GM12878 (cell line): ENCODE data around the gene RALGDS. TPM values are rescaled to one million over a fixed set of nuclear protein-coding genes. Genes with fewer than 3 reads are reported as not detected.

Experiments
- BCLAF1 ChIP-seq: fragments of 450-650 bp; IDR thresholded peaks from 2 replicates; pipeline ENCODE4 v1.6.1; 2017; ENCODE audit warnings: antibody characterized with exemption, mild to moderate bottlenecking, moderate library complexity
- CTCF ChIP-seq, 3 experiments: IDR thresholded peaks in 2 of 3; conservative IDR thresholded peaks in 1 of 3; 2 replicates each; pipeline ENCODE4 v1.5.1; 2011; ENCODE audit warnings: low read depth in 3 of 3, low read length in 3 of 3, mild to moderate bottlenecking in 3 of 3, control low read depth in 2 of 3, moderate library complexity in 2 of 3, inconsistent platforms in 1 of 3, mixed read lengths in 1 of 3; ENCODE audit not compliant: control insufficient read depth in 2 of 3, insufficient read depth in 1 of 3; ENCODE audit errors: extremely low read depth in 1 of 3
- IRF4 ChIP-seq: IDR thresholded peaks from 2 replicates; pipeline ENCODE4 v1.6.1; 2011; ENCODE audit warnings: low read depth, low read length
- KLF5 ChIP-seq: fragments of 450-650 bp; IDR thresholded peaks from 2 replicates; pipeline ENCODE4 v1.6.1; 2014; ENCODE audit warnings: mild to moderate bottlenecking; ENCODE audit not compliant: partially characterized antibody
- MYC ChIP-seq: IDR thresholded peaks from 2 replicates; pipeline ENCODE4 v1.6.1; 2011; ENCODE audit warnings: mild to moderate bottlenecking, low read length, moderate library complexity, inconsistent platforms; ENCODE audit not compliant: insufficient read depth, insufficient replicate concordance, insufficient read length, severe bottlenecking
- NFYA ChIP-seq: IDR thresholded peaks from 2 replicates; pipeline ENCODE4 v1.6.1; 2011; ENCODE audit warnings: low read depth, mild to moderate bottlenecking, low read length, improper control_type of control experiment, borderline replicate concordance
- NR2C2 ChIP-seq: IDR thresholded peaks from 2 replicates; pipeline ENCODE4 v1.6.1; 2011; ENCODE audit warnings: borderline replicate concordance, low read depth; ENCODE audit not compliant: control insufficient read depth, insufficient read length
- NR2F1 ChIP-seq: fragments of 450-650 bp; conservative IDR thresholded peaks from 2 replicates; pipeline ENCODE4 v1.6.1; 2017; ENCODE audit warnings: mild to moderate bottlenecking
- POU2F2 ChIP-seq: IDR thresholded peaks from 3 replicates; pipeline ENCODE4 v1.6.1; 2011; ENCODE audit warnings: low read depth, mild to moderate bottlenecking, low read length, borderline replicate concordance
- PRDM15 ChIP-seq: fragments of 450-650 bp; formaldehyde crosslinking; IDR thresholded peaks from 2 replicates; pipeline ENCODE4 v1.4.0; 2020; ENCODE audit warnings: mild to moderate bottlenecking, moderate library complexity
- RAD21 ChIP-seq: IDR thresholded peaks from 2 replicates; pipeline ENCODE4 v1.6.1; 2011; ENCODE audit warnings: mild to moderate bottlenecking, low read depth, low read length, moderate library complexity; ENCODE audit not compliant: insufficient read depth
- TCF3 ChIP-seq: IDR thresholded peaks from 2 replicates; pipeline ENCODE4 v1.6.1; 2012; ENCODE audit warnings: low read depth, mild to moderate bottlenecking, low read length, borderline replicate concordance; ENCODE audit not compliant: insufficient read depth
- TCF7 ChIP-seq: IDR thresholded peaks from 2 replicates; pipeline ENCODE4 v1.6.1; 2014; ENCODE audit warnings: antibody characterized with exemption, borderline replicate concordance
- YY1 ChIP-seq: IDR thresholded peaks from 2 replicates; pipeline ENCODE4 v1.6.1; 2011; ENCODE audit warnings: low read depth, mild to moderate bottlenecking, low read length
- ZNF217 ChIP-seq: fragments of 450-650 bp; IDR thresholded peaks from 2 replicates; pipeline ENCODE4 v1.6.1; 2017; ENCODE audit warnings: antibody characterized with exemption, mild to moderate bottlenecking
- polyA plus RNA-seq, 11 experiments: library from polyadenylated mRNA; depleted of rRNA in 4 of 11; unstranded in 6 of 11; stranded (reverse) in 5 of 11; fragments of >200 nt; fragmentation: Nextera tagmentation in 4 of 11; fragmentation: Illumina TruSeq in 1 of 11; extraction: Ambion mirVana in 4 of 11; extraction: Trizol in 1 of 11; gene quantifications; 1 replicate in 1 of 11; 2 replicates in 10 of 11; pipeline versions ENCODE4 v1.2.1 to v1.2.3, GENCODE V29; 2011 to 2016; ENCODE audit warnings: inconsistent platforms in 2 of 11, missing spikeins in 2 of 11, low read depth in 1 of 11
- total RNA-seq, 4 experiments: library from RNA; depleted of rRNA in 3 of 4; stranded (reverse); fragments of >200 nt in 3 of 4; fragmentation: Illumina TruSeq in 1 of 4; extraction: Trizol in 1 of 4; gene quantifications; 2 replicates each; pipeline versions ENCODE4 v1.2.1 to v1.2.3, GENCODE V29; 2013 to 2021
- TF ChIP-seq, protein P1 (sequence below): IDR thresholded peaks from 2 replicates; pipeline ENCODE4 v1.6.1; 2011; ENCODE audit warnings: borderline replicate concordance, low read depth, mild to moderate bottlenecking, moderate library complexity, low read length; ENCODE audit not compliant: insufficient read depth, poor library complexity, severe bottlenecking
- TF ChIP-seq, protein P2 (sequence below): IDR thresholded peaks from 2 replicates; pipeline ENCODE4 v1.6.1; 2011; ENCODE audit warnings: borderline replicate concordance, low read depth, mild to moderate bottlenecking, moderate library complexity, mixed read lengths, low read length; ENCODE audit not compliant: insufficient read depth; ENCODE audit errors: extremely low read length

RALGDS gene
- total and polyA plus RNA-seq, 10 of the 15 experiments (the other 5 are each of a cell fraction or from before 2014, with no cell fraction given): 1.3 to 48.6 (median 21.2) TPM

- TF ChIP-seq BCLAF1: no peak
- TF ChIP-seq TCF7: no peak
- TF ChIP-seq PRDM15: no peak
- no peak for TF ChIP-seq POU2F2
- TF ChIP-seq KLF5: no peak
- TF ChIP-seq TCF3: no peak
- no peak for TF ChIP-seq NFYA
- no peak for TF ChIP-seq ZNF217
- peak; percentile 48 for TF ChIP-seq NR2F1
- no peak for TF ChIP-seq NR2C2
- TF ChIP-seq YY1: peak; percentile 66; the same call in 1 of the 2 replicates
- TF ChIP-seq RAD21: peak; percentile 95
- TF ChIP-seq MYC: no peak
- TF ChIP-seq IRF4: no peak
- TF ChIP-seq, protein P1, sequence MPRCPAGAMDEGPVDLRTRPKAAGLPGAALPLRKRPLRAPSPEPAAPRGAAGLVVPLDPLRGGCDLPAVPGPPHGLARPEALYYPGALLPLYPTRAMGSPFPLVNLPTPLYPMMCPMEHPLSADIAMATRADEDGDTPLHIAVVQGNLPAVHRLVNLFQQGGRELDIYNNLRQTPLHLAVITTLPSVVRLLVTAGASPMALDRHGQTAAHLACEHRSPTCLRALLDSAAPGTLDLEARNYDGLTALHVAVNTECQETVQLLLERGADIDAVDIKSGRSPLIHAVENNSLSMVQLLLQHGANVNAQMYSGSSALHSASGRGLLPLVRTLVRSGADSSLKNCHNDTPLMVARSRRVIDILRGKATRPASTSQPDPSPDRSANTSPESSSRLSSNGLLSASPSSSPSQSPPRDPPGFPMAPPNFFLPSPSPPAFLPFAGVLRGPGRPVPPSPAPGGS: no peak
- TF ChIP-seq, protein P2, sequence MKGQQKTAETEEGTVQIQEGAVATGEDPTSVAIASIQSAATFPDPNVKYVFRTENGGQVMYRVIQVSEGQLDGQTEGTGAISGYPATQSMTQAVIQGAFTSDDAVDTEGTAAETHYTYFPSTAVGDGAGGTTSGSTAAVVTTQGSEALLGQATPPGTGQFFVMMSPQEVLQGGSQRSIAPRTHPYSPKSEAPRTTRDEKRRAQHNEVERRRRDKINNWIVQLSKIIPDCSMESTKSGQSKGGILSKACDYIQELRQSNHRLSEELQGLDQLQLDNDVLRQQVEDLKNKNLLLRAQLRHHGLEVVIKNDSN: no peak
- TF ChIP-seq CTCF (IDR thresholded peaks at IDR 0.05 in 2 of 3, conservative IDR thresholded peaks at IDR 0.05 in 1 of 3; ENCODE audit: control insufficient read depth in 2 of 3, extremely low read depth in 1 of 3, insufficient read depth in 1 of 3, low read depth in 3 of 3, low read length in 3 of 3): peak; percentile 94 to 96 (median 95)
These were observed 17.7 kb downstream of the RALGDS start (continued) for GRCh38 chr9:133103183-133103986.
